Ishikawa (cell line): ENCODE results near the gene LCE7A.

ENCODE experiments used
- CEBPB ChIP-seq: IDR thresholded peaks from 2 replicates; pipeline ENCODE4 v1.6.1; 2012
- EP300 ChIP-seq: IDR thresholded peaks from 2 replicates; pipeline ENCODE4 v1.6.1; 2012; ENCODE audit warnings: borderline replicate concordance
- NFIC ChIP-seq: IDR thresholded peaks from 2 replicates; pipeline ENCODE4 v1.6.1; 2012
- TAF1 ChIP-seq: IDR thresholded peaks from 2 replicates; pipeline ENCODE4 v1.6.1; 2012; ENCODE audit warnings: low read depth, mild to moderate bottlenecking
- ZBTB7A ChIP-seq: IDR thresholded peaks from 2 replicates; pipeline ENCODE4 v1.6.1; 2012; ENCODE audit warnings: low read depth
- TF ChIP-seq, protein P1 (sequence below): IDR thresholded peaks from 2 replicates; pipeline ENCODE4 v1.6.1; 2012
- TF ChIP-seq, protein P2 (sequence below): IDR thresholded peaks from 2 replicates; pipeline ENCODE4 v1.6.1; 2012; ENCODE audit warnings: low read depth, mild to moderate bottlenecking

DNA sequence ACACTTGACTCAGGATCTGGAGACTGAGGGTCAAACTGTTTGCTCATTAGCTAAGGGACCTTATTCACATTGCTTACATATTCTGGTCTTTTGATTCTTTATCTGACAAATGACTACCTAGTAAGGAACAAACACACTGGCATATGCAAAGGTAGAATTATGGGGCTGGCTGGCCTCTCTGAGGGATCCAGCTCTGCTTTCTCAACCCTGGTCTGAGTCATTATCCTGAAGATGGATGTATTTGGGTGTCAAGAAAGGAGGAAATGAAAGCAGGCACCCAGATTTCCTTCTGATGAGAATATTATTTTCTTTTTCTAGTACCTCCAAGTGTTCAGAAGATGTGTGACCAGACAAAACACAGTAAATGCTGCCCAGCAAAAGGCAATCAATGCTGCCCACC, 24.3 kb downstream of the LCE7A start:
- TF ChIP-seq TAF1 (no peak), EP300 (no peak), CEBPB (no peak), NFIC (no peak), ZBTB7A (no peak)
- TF ChIP-seq, protein P1, sequence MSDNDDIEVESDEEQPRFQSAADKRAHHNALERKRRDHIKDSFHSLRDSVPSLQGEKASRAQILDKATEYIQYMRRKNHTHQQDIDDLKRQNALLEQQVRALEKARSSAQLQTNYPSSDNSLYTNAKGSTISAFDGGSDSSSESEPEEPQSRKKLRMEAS, result no peak
- TF ChIP-seq, protein P2, sequence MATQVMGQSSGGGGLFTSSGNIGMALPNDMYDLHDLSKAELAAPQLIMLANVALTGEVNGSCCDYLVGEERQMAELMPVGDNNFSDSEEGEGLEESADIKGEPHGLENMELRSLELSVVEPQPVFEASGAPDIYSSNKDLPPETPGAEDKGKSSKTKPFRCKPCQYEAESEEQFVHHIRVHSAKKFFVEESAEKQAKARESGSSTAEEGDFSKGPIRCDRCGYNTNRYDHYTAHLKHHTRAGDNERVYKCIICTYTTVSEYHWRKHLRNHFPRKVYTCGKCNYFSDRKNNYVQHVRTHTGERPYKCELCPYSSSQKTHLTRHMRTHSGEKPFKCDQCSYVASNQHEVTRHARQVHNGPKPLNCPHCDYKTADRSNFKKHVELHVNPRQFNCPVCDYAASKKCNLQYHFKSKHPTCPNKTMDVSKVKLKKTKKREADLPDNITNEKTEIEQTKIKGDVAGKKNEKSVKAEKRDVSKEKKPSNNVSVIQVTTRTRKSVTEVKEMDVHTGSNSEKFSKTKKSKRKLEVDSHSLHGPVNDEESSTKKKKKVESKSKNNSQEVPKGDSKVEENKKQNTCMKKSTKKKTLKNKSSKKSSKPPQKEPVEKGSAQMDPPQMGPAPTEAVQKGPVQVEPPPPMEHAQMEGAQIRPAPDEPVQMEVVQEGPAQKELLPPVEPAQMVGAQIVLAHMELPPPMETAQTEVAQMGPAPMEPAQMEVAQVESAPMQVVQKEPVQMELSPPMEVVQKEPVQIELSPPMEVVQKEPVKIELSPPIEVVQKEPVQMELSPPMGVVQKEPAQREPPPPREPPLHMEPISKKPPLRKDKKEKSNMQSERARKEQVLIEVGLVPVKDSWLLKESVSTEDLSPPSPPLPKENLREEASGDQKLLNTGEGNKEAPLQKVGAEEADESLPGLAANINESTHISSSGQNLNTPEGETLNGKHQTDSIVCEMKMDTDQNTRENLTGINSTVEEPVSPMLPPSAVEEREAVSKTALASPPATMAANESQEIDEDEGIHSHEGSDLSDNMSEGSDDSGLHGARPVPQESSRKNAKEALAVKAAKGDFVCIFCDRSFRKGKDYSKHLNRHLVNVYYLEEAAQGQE, result no peak
